Suprapubic skin (tissue), 4 donors: ENCODE results near the gene PDE11A.

Source experiments
- EP300 ChIP-seq: sonication (generic); formaldehyde crosslinking; IDR thresholded peaks from one replicate; pipeline ENCODE4 v1.6.1; 2017; ENCODE audit warnings: antibody characterized with exemption
- POLR2A ChIP-seq, 2 donors: fragments of 450-650 bp; IDR thresholded peaks; one replicate each; pipeline ENCODE4 v1.6.1; 2017; ENCODE audit warnings: antibody characterized with exemption in 2 of 2, mild to moderate bottlenecking in 2 of 2, moderate library complexity in 2 of 2
- POLR2AphosphoS5 ChIP-seq, 3 donors: sonication (generic); formaldehyde crosslinking; IDR thresholded peaks; one replicate each; pipeline ENCODE4 v1.6.1; 2017; ENCODE audit warnings: antibody characterized with exemption in 3 of 3
- TF ChIP-seq, protein P1 (sequence below), 2 donors: fragments of 200-600 bp in 1 of 2; fragments of 450-650 bp in 1 of 2; sonication (generic) in 1 of 2; IDR thresholded peaks; one replicate each; pipeline ENCODE4 v1.5.1; 2016 to 2019; ENCODE audit warnings: antibody characterized with exemption in 2 of 2, mild to moderate bottlenecking in 1 of 2, moderate library complexity in 1 of 2

DNA sequence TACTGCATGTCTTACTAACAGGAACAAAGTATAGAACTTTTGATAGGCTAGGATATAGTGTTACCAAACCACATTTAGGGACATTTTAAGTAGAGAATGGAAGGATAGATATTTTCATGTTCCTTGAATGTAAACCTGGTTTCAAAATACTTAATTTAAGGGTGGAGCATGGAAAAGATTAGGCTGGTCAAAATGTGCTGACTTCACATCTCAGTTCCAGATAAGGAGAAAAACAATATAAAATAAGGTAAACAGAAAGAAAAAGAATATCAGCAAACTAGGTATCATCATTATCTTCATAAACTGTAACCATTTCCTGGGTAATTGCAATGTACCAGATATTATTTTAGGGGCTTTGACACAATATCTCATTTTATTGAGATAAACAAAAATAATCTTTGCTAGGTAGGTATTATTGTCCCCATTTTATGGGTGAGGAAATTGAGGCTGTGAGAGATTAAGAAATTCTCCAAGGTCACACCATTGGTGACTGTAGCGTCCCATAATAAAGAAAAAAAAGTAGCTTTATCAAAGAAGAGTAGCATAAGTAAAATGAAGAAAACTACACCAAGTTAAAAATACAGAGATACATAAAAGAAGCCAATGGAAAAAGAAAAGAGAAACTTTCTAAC, 3.6 kb downstream of the PDE11A start:
- no peak for TF ChIP-seq POLR2AphosphoS5 (IDR thresholded peaks at IDR 0.05)
- TF ChIP-seq EP300: no peak
- TF ChIP-seq, protein P1, sequence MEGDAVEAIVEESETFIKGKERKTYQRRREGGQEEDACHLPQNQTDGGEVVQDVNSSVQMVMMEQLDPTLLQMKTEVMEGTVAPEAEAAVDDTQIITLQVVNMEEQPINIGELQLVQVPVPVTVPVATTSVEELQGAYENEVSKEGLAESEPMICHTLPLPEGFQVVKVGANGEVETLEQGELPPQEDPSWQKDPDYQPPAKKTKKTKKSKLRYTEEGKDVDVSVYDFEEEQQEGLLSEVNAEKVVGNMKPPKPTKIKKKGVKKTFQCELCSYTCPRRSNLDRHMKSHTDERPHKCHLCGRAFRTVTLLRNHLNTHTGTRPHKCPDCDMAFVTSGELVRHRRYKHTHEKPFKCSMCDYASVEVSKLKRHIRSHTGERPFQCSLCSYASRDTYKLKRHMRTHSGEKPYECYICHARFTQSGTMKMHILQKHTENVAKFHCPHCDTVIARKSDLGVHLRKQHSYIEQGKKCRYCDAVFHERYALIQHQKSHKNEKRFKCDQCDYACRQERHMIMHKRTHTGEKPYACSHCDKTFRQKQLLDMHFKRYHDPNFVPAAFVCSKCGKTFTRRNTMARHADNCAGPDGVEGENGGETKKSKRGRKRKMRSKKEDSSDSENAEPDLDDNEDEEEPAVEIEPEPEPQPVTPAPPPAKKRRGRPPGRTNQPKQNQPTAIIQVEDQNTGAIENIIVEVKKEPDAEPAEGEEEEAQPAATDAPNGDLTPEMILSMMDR (IDR thresholded peaks at IDR 0.05): no peak
- TF ChIP-seq POLR2A (IDR thresholded peaks at IDR 0.05): no peak
